ENCODE results near the gene COL5A1. TPM values are rescaled to one million over a fixed set of nuclear protein-coding genes. Genes with fewer than 3 reads are reported as not detected.
A peak's percentile ranks its signal among the peaks of the same experiment; 100 is the strongest.

COL5A1 gene
- polyA plus RNA-seq, 3 donors, result 81.2 to 128 (median 113) TPM

- DNase-seq (ENCODE audit: extremely low read depth in 1 of 11, low read depth in 9 of 11, low spot score in 4 of 11), result no peak
Observed at GRCh38 chr9:134760750-134761420, 119.3 kb downstream of the COL5A1 start.

- no peak for DNase-seq (ENCODE audit: extremely low read depth in 1 of 11, low read depth in 9 of 11, low spot score in 4 of 11)
Observed at GRCh38 chr9:134764473-134765269, 123.1 kb downstream of the COL5A1 start.

DNA sequence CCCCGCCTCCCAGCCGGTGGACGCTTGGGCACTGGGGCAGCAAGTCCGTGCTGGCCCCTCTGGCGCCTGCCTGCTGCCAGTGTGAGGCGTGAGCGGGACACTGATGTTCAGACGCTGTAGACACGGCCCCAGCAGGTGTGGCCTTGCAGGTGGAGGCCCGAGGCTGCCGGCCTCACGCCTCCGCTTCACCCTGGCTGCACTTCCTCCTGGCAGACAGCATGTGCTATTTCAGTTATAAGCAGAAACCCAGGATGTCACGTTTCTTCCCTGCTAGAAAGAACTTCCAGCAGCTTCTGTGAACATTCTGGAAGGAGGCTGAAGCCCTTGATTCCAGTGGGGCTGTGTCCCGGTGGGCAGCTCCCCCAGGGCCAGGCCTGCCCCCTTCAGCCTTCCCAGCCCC lies 124.2 kb downstream of the COL5A1 start:
- DNase-seq (ENCODE audit: extremely low read depth in 1 of 11, low read depth in 9 of 11, low spot score in 4 of 11), result no peak

DNA sequence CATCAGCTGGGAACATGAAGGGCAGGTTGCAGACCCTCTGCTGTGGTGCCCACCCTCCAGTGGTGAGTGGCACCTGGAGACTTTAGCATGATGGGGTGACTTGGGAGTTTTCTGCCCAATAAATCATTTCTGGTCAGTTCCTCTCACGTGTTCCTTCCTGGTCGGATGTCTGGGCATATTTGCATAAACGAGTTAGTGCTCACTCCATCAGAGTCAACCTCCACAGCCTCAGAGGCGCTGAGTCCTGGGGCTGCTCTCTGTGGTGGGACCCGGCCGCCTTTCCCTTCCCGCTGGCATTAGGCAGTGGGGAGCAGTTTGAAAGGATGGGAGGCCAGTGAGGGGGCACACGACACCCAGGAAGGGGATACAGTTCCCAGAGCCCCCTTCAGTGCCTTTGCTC lies 125.0 kb downstream of the COL5A1 start:
- no peak for DNase-seq (ENCODE audit: extremely low read depth in 1 of 11, low read depth in 9 of 11, low spot score in 4 of 11)

DNA sequence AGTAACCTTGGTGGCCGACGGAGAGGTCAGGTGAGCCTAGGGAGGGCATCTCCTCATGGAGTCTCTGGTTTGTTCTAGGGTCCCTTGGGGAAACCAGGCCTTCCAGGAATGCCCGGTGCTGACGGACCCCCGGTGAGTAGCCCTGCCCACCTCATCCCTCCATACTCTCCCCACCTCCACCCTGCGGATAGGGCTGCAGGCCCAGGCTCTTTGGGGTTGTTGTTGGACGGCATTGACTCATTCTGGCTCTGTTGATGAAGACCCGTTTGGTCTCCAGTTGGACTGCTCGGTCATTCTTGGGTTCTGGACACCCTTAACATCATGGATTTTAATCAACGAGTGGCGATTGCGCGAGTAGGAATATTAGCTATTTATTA lies 126.7 kb downstream of the COL5A1 start:
- DNase-seq (ENCODE audit: extremely low read depth in 1 of 11, low read depth in 9 of 11, low spot score in 4 of 11), result no peak

- no peak for DNase-seq (ENCODE audit: extremely low read depth in 1 of 11, low read depth in 9 of 11, low spot score in 4 of 11)
Observed at GRCh38 chr9:134768709-134769351, 127.2 kb downstream of the COL5A1 start.

DNA sequence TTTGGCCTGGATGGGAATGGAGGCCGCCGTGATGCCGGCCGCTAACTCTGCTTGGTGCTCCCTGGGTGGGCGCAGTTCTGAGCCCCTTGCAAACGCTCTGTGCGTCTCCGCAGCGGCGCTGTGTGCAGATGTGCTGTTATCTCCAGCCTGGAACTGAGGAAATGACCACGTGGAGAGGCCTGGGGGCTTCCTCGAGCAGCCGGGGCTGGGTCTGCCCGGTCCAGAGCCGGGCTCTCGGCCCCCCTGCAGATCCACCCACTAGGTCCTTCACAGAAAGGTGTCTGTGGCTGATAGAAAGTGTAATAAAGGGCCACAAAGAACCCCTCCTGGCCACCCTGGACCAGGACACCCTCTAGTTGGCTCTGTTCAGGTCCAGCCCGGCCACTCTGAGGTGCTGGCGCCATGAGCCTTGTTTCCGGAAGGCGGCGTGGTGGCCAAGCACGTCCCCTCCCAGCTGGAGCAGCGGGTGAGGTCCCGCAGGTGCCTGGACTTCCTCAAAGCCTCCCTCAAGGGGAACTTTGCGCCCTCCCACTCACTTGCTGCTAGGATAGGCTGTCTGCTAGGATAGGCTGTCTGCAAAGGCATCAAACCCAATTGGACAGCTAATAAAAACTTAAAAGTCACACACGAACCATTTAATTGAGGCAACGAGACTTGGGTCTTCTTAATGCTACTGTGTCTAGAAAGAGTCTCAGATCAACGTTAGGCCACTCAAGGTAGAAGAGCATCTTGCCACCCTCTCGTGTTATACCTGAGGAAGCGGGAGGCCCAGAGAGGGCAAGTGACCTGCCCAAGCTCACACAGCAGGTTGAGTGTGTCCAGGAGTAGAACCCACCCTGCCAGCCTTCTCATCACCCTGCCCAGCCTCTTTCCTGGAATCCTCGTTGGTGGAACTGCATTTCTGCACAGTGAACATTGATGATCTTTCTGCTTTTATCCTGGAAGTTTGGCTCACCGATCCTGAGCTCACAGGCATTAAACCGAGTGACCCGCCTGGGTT lies 129.7 kb downstream of the COL5A1 start:
- DNase-seq (ENCODE audit: extremely low read depth in 1 of 11, low read depth in 9 of 11, low spot score in 4 of 11), result no peak

DNA sequence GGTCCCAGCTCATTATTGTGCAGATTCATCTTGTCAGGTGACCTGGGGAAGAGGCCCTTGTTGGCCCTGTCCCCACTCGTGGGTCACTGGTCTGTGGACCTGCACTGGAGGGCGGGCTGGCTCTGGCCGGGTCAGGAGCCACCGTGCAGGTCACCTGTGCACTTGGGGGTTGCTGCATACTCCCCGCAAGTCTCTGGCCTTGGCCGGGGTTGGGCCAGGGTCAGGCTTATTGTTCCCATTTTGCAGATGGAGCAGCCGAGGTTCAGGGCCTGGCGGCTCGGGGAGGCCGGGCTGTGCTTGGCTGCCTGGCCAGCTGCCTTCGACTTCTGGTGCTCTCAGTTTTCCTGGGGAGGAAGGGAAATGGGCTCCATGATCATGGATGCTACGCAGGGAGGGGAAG lies 130.7 kb downstream of the COL5A1 start:
- no peak for DNase-seq (ENCODE audit: extremely low read depth in 1 of 11, low read depth in 9 of 11, low spot score in 4 of 11)

- DNase-seq (ENCODE audit: extremely low read depth in 1 of 11, low read depth in 9 of 11, low spot score in 4 of 11), result no peak
Observed at GRCh38 chr9:134773842-134774241, 132.2 kb downstream of the COL5A1 start.

- DNase-seq (ENCODE audit: extremely low read depth in 1 of 11, low read depth in 9 of 11, low spot score in 4 of 11), result no peak
Observed at GRCh38 chr9:134774410-134774809, 132.8 kb downstream of the COL5A1 start.

- DNase-seq (ENCODE audit: extremely low read depth in 1 of 11, low read depth in 9 of 11, low spot score in 4 of 11), result no peak
Observed at GRCh38 chr9:134775081-134775951, 133.7 kb downstream of the COL5A1 start.

DNA sequence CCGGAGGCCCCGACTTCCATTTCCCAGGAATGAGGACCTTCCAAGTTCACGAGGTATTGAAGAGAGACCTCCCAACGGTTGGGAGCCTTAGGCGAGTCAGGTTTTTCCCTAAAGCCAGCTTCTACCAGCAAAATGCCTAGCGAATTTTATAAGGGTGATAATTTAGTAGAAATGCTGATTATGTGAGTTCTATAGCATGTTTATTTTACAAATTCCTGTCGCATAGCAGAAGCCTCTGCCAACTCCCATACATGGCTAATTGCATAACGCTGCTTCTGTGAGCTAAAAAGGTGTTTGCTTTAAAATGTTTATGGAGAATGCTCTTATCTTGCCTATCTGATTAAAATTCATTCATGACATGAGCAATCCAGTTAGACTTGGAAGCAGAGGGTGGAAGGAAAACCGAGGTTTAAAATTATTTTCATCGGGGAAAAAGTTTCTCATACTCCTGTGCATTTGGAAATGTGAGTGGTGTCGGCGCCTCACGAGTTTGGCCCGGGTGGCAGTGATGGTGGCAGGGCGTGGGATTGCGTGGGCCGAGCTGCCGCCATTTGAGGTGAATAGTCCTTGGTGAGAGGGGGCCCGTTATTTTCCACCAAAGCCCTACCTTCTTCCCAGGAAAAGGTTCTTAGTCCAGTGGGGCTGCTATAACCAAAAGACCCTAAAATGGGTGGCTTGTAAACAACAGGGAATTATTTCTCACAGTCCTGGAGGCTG lies 134.6 kb downstream of the COL5A1 start:
- no peak for DNase-seq (ENCODE audit: extremely low read depth in 1 of 11, low read depth in 9 of 11, low spot score in 4 of 11)

GRCh38 chr9:134777153-134777552 lies 135.6 kb downstream of the COL5A1 start:
- no peak for DNase-seq (ENCODE audit: extremely low read depth in 1 of 11, low read depth in 9 of 11, low spot score in 4 of 11)

DNA sequence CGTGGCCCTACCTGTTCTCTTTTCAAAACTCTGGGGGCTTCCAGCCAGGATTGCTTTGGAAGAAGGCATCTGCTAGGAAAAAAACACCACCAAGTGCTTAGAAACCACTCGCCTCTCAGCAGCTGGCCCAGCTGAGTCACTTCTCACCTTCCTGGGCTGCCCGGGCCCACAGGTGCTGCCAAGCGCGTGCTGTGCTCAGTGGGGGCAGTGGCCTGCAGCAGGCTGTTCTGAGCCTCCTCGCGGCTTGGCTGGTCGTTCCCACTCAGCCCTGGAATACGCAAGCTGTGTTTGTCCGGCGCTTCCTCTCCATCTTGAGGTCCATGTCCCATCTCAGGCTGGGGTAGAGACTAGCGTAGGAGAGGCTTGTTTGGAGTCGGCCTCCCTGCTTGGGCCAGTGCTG lies 136.6 kb downstream of the COL5A1 start:
- DNase-seq (ENCODE audit: extremely low read depth in 1 of 11, low read depth in 9 of 11, low spot score in 4 of 11), result no peak

DNA sequence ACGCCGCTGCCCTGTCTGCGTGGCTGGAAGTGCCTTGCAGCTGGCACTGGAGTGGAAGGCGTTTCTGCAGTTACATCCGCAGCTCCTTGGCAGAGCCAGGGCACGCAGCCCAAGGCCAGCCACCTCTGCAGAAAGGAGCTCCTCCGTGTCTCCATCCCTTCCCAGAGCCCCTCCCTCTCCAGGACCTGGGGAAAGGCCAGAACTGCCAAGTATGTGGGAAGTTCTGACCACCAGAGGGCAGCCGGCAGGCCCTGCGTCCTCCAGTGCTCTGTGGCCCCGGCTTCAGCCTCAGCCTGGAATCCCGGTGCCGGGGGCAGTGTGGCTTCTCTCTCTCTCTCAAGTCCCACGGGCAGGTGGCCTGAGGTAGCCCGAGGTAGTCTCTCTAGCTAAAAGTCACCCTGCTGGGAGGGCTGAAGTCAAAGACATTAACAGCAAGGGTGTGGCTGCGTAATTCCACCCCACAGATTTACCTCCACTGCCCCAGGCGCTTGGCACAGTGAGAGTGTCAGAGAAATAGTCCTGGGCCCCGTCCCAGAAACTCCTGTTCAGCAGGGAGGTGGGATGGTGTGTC lies 137.3 kb downstream of the COL5A1 start:
- DNase-seq (ENCODE audit: extremely low read depth in 1 of 11, low read depth in 9 of 11, low spot score in 4 of 11), result peak in 3 of 11 donors; percentile 13 to 38 (median 25)

DNA sequence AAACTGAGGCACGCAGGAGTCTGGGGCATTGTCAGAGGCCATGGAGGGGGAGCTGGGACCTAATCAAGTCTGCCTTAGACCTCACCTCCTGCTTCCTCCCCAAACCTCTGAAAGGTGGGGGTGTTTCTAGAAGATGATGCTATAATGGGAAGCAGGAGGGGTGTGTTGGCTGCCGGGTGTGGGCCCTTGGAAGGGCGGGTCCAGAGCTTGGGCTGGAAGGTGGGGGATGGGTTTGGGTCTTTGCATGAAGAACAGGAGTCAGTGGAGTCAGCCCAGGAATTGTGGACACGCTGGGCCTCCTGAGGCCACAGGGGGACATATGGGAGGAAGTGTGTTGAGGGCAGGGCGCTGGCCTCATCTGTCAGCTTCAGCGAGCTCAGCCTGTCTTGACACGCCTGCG lies 138.0 kb downstream of the COL5A1 start:
- no peak for DNase-seq (ENCODE audit: extremely low read depth in 1 of 11, low read depth in 9 of 11, low spot score in 4 of 11)

DNA sequence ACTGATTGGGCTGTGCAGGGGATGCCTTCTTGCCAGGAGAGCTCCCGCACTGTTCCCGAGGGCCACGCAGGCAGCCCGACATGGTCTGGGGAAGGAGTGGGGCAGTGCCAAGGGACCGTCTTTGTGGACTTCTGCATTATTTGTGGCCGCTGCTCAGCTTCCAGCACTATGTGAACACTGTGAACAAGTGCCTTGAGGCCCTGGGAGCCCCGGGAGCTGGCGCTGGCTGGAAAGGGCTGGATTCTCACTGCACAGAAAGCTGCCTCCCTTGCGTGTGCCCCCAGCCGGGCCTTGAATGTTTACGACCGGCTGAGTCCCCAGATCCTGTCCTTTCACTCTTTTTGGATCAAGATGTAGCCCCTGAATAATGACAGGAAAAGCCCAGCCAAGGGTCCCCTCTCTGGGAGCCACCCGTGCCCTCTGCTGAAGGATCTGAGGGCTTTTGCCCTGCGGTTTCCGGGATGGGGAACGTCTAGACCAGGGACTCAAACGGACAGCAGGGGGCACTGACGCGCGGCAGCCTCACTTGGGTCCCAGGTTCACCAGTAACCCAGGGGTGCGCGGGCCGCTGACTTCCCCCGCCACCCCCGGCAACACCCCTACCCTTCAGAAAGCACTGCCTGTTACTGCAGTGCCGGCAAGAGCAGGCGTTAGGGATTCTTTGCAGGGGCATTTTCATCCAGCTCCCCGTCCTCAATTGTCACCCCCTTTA lies 140.1 kb downstream of the COL5A1 start:
- no peak for DNase-seq (ENCODE audit: extremely low read depth in 1 of 11, low read depth in 9 of 11, low spot score in 4 of 11)
